Measurements from ENCODE around the gene SOHLH1.

Gene SOHLH1

DNA sequence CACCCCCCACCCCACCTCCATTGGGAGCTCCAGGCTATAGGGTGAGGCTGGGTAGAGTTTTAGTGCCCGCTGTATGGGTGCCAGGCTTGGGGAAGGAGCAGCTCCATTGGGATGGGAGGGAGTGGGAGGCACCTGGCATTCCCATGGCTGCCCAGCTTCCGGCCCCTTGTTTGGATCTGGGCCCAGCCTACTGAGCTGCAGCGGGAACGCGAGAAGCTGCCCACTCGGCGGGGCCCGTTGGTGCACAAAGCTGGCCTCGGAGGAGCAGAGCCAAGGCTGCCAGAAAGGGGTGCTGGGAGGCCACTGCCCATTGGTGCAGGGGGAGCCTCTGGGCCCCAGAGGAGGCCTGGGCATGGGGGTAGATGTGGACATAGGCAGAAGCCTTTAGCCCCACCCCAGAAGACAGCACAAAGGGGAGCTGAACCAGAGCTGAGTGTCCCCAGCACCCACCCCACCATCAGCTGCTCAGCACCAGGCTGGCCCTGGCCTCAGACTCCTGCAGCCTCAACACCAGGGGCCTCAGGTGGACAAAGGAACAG is 31.7 kb downstream of the SOHLH1 start:
- no peak overlapping the region for H3K27ac ChIP-seq (replicated peaks)
- no peak overlapping the region for H3K4me3 ChIP-seq (replicated peaks; ENCODE audit: insufficient read depth, low read length)
- DNase-seq (ENCODE audit: low read depth in 1 of 2, low spot score in 1 of 2), result no peak
- H3K27me3 ChIP-seq (ENCODE audit: insufficient read depth, poor library complexity, severe bottlenecking), result peaks cover 2% of the 10 kb centered on the region
- TF ChIP-seq POLR2AphosphoS5 (IDR thresholded peaks at IDR 0.05; ENCODE audit: low read depth), result no peak
- TF ChIP-seq GABPA (IDR thresholded peaks at IDR 0.05; ENCODE audit: low read depth), result no peak
- TF ChIP-seq, protein P1, sequence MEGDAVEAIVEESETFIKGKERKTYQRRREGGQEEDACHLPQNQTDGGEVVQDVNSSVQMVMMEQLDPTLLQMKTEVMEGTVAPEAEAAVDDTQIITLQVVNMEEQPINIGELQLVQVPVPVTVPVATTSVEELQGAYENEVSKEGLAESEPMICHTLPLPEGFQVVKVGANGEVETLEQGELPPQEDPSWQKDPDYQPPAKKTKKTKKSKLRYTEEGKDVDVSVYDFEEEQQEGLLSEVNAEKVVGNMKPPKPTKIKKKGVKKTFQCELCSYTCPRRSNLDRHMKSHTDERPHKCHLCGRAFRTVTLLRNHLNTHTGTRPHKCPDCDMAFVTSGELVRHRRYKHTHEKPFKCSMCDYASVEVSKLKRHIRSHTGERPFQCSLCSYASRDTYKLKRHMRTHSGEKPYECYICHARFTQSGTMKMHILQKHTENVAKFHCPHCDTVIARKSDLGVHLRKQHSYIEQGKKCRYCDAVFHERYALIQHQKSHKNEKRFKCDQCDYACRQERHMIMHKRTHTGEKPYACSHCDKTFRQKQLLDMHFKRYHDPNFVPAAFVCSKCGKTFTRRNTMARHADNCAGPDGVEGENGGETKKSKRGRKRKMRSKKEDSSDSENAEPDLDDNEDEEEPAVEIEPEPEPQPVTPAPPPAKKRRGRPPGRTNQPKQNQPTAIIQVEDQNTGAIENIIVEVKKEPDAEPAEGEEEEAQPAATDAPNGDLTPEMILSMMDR (IDR thresholded peaks at IDR 0.05; ENCODE audit: insufficient read depth, low read length), result no peak
- TF ChIP-seq, protein P2, sequence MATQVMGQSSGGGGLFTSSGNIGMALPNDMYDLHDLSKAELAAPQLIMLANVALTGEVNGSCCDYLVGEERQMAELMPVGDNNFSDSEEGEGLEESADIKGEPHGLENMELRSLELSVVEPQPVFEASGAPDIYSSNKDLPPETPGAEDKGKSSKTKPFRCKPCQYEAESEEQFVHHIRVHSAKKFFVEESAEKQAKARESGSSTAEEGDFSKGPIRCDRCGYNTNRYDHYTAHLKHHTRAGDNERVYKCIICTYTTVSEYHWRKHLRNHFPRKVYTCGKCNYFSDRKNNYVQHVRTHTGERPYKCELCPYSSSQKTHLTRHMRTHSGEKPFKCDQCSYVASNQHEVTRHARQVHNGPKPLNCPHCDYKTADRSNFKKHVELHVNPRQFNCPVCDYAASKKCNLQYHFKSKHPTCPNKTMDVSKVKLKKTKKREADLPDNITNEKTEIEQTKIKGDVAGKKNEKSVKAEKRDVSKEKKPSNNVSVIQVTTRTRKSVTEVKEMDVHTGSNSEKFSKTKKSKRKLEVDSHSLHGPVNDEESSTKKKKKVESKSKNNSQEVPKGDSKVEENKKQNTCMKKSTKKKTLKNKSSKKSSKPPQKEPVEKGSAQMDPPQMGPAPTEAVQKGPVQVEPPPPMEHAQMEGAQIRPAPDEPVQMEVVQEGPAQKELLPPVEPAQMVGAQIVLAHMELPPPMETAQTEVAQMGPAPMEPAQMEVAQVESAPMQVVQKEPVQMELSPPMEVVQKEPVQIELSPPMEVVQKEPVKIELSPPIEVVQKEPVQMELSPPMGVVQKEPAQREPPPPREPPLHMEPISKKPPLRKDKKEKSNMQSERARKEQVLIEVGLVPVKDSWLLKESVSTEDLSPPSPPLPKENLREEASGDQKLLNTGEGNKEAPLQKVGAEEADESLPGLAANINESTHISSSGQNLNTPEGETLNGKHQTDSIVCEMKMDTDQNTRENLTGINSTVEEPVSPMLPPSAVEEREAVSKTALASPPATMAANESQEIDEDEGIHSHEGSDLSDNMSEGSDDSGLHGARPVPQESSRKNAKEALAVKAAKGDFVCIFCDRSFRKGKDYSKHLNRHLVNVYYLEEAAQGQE (IDR thresholded peaks at IDR 0.05; ENCODE audit: insufficient replicate concordance, low read depth), result no peak
- TF ChIP-seq SPI1 (IDR thresholded peaks at IDR 0.05; ENCODE audit: borderline replicate concordance, low read depth), result no peak

DNA sequence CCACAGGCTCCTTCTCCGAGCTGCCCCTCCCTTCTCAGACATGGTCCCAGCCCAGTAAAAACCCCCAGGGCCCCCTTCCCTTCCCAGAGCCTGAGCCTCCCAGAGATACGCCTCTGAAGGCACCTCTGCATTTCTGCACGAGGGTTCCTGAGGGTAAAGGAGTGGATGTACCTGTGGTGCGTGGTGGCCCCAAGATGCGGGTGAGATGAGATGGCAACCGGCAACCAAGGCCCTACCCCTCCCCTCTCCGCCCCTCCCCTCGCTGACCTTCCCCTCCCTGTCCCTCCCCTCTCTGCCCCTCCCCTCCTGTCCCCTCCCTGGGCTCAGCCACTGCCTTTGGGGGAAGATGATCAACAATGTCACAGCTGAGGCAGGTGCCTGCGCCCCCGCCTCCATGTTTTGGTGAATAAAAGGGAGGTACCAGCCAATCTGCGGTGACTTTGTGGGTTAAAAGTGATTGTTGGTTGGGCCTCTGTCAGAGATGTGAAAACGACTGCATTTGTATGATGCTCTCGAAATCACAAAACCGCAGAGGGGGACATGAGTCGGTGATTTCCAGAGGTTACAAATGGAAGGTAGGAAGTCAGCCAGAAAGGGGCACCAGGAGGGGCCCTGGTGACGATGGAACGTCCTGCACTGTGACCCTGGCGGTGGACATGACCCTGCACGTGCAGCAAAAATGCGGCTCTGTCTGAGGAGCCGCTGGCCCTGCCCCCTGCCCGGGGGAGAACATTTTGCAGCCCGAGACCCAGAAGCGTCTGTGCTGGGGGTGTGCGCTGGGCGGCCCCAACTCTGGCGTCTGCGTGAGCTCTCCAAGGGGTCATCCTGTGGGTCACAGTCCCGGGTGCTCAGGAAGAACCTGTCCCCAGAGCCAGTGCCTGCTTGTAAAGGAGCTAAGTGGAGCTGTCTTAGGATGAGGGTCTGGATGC is 32.5 kb downstream of the SOHLH1 start:
- peaks cover 2% of the 10 kb centered on the region for H3K27me3 ChIP-seq (ENCODE audit: insufficient read depth, poor library complexity, severe bottlenecking)
- TF ChIP-seq GABPA (IDR thresholded peaks at IDR 0.05; ENCODE audit: low read depth) (no peak), SPI1 (IDR thresholded peaks at IDR 0.05; ENCODE audit: borderline replicate concordance, low read depth) (no peak), POLR2AphosphoS5 (IDR thresholded peaks at IDR 0.05; ENCODE audit: low read depth) (no peak)
- TF ChIP-seq, protein P1 (IDR thresholded peaks at IDR 0.05; ENCODE audit: insufficient read depth, low read length), result no peak
- TF ChIP-seq, protein P2 (IDR thresholded peaks at IDR 0.05; ENCODE audit: insufficient replicate concordance, low read depth), result no peak
- no peak overlapping the region for H3K27ac ChIP-seq (replicated peaks)
- DNase-seq (ENCODE audit: low read depth in 1 of 2, low spot score in 1 of 2), result no peak
- no peak overlapping the region for H3K4me3 ChIP-seq (replicated peaks; ENCODE audit: insufficient read depth, low read length)

DNA sequence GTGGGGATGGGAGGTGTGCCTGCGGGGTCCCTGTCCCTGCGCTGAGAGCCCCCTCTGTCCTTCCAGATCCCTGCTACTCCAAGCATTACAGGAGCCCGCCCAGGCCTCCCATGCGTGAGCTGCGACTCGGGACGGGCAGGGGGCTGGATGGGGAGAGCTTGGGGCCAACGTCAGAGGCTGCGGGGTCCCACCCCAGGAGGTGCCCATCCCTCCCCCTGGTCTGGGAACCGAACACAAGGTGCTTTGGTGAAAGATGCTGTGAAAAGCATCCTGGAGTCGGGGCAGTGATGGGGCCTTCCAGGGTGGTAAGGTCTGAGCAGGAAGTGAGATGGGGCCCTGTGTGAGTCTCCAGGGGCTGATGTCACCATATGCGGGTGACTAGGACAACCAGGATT is 33.5 kb downstream of the SOHLH1 start:
- Histone ChIP-seq H3K27ac (replicated peaks) (no peak overlapping the region), H3K27me3 (ENCODE audit: insufficient read depth, poor library complexity, severe bottlenecking) (peaks cover 2% of the 10 kb centered on the region), H3K4me3 (replicated peaks; ENCODE audit: insufficient read depth, low read length) (no peak overlapping the region)
- TF ChIP-seq, protein P2 (IDR thresholded peaks at IDR 0.05; ENCODE audit: insufficient replicate concordance, low read depth), result no peak
- TF ChIP-seq, protein P1 (IDR thresholded peaks at IDR 0.05; ENCODE audit: insufficient read depth, low read length), result no peak
- no peak for TF ChIP-seq POLR2AphosphoS5 (IDR thresholded peaks at IDR 0.05; ENCODE audit: low read depth)
- DNase-seq (ENCODE audit: low read depth in 1 of 2, low spot score in 1 of 2), result no peak
